LNCAP (cell line): Measurements from ENCODE around the gene CSMD2.

Experiments used
- TF ChIP-seq, protein P1 (sequence below): fragments of 450-650 bp; IDR thresholded peaks from 2 replicates; pipeline ENCODE4 v1.5.1; 2017; ENCODE audit warnings: mild to moderate bottlenecking

The CSMD2 gene

DNA sequence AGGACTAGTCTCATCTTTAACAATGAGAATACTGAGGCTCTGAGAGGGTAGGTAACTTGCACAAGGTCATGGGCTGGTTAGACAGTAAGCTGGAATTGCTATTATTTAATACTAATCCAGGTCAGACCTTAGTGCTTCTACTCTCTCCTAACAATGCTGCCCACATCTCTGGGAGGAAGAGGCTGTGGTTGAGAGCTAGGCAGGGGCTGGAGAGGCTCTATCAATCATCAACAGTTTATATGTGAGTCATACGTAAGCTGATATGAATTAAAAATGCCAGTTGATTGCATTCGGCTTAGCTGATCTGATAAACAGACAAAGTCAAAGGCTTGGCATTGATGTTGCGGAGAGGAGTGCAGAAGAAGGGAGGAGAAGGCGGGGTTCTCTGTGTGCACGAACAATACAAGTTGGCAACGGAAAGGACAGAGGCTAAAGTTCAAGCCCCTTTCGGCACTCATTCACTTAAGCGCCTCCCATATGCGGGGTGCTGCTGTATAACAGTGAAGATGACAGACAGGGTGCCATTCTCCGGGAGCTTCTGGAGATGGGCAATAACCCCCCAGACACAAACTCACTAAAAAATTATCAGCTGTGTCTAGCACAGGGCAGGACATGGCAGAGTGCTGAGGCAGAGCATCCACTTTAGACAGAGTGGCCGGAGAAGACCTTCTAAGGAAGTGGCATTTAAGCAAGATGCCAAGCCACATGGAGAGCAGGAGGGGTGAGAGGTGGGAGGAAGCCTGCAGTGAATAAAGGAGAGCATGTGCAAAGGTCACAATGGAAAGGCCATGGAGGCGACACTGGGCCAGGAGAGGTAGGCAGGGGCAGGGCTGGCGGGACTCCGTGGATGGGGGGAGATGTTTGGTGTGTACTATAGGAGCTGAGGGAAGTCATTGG lies 497.4 kb downstream of the CSMD2 start:
- TF ChIP-seq, protein P1, sequence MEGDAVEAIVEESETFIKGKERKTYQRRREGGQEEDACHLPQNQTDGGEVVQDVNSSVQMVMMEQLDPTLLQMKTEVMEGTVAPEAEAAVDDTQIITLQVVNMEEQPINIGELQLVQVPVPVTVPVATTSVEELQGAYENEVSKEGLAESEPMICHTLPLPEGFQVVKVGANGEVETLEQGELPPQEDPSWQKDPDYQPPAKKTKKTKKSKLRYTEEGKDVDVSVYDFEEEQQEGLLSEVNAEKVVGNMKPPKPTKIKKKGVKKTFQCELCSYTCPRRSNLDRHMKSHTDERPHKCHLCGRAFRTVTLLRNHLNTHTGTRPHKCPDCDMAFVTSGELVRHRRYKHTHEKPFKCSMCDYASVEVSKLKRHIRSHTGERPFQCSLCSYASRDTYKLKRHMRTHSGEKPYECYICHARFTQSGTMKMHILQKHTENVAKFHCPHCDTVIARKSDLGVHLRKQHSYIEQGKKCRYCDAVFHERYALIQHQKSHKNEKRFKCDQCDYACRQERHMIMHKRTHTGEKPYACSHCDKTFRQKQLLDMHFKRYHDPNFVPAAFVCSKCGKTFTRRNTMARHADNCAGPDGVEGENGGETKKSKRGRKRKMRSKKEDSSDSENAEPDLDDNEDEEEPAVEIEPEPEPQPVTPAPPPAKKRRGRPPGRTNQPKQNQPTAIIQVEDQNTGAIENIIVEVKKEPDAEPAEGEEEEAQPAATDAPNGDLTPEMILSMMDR, result no peak

DNA sequence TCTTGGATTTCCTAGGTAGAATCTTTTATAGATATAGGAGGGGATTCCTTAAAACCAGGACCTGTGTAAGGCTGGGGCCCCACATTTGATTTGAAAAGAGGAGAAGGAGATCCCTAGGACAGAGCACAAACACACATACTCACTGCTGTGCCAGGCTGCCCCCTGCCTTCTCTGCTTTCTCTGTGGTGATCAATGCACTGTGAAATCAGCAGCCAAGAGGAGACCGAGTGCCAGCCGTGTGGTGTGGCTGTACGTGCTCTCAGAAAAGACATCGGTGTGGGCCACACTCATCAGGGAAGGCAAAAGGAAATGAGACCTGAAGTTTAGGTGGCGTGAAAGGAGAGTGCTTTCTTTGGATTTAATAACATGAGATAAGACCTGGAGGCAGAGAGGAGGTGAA lies 498.4 kb downstream of the CSMD2 start:
- TF ChIP-seq, protein P1, result no peak

DNA sequence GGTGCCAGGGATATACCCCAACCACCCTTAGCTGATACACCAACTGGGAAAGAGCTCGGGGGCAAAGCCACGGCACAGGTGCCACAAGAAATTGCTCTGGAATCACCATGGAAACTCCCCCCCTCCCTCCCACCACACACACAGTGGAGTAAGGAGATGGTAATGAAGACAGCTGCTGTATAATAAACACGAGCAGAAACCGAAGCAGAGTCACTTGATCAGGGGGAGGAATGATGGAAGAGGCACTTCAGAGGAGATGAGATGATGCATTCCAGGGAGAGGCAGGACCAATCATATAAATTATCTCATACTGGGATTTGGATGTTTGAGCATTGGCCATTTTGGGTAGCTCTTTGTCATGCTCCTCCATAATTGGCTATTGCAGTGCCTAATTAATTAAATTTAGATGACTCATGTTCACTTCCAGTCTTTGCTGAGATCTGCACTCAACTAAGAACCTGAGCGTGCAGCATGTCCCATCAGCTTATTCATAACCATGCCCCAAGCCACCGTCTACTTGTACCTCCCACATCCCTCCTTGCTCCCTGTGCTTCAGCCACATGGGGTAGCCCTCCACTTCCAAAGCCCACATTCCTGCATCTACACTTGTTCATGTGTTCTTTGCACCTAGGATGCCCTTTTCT lies 503.1 kb downstream of the CSMD2 start:
- TF ChIP-seq, protein P1, result no peak

DNA sequence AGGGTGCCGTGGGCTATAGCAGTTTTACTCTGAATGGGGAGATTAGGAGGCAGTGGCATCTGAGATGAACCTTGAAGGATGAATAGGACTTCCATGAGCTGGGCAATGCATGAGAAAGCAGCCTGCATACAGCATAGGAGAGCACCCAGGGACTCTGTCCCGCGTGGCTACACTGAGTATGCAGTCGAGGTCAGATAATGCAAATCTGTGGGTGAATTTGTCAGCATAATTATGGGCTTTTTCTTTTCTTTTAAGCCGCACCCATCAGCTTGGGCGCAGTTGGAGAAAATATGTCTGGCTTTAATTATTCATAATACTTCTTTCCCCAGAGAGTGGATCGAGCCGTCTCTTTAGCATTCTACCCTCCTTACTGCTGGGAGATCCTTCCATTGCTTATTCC lies 504.1 kb downstream of the CSMD2 start:
- TF ChIP-seq, protein P1, result no peak

DNA sequence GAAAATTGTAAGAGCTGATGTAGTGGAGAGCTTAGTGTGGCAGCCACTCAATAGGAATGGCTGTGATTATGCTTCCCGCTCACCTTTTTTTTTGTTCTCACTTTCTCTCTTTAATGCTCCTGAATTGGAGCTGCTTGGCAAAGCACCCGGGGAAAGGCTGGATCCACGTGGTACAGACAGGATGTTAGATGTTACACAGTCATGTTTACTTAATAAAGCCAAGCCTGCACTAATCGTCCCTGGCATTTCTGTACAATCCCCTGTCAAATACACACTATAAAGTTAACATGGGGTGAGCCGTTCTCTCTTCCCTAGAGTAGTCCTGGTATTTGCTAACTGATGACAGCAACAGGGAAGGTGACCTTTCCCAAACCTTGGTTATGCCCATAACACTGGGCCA lies 504.8 kb downstream of the CSMD2 start:
- TF ChIP-seq, protein P1, result no peak

DNA sequence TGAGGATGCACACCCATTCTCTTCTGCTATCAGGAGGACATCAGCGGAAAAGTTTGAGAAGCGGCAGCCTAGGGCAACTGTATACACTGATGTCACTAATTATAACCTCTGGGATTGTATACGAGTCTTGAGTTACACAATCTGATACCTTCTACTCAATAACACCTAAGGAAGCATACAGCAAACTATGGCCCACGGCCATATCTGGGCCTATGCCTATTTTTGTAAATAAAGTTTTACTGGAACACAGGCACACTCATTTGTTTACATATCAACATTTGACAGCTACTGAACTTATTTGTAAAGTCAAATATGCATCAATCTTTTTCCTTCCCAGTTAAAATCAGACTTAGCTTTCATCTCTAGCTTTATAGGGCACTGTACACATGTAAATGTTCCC lies 505.4 kb downstream of the CSMD2 start:
- TF ChIP-seq, protein P1, result no peak

DNA sequence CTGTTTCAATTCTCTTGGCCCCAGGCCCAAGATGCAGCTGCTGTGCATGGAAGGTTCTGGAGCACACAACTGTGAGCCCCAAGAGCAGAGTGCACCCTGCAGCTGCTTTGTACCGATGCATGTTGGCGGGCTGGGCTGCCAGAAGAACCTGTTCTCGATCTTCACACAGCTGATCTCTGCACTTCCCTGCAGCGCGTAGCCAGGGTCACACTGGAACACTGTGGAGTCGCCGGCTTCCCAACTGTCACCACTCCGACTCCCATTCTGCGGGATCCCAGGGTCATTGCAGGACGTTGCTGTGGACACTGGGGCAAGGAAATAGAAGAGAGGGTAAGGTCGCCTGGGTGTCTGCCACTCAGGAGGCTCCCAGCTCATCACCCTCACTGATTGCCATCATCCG lies 507.2 kb downstream of the CSMD2 start:
- TF ChIP-seq, protein P1, result no peak
